GM12878 (cell line): ENCODE measurements around the gene THRB. TPM values are rescaled to one million over a fixed set of nuclear protein-coding genes. Genes with fewer than 3 reads are reported as not detected.

Experiments used
- ATAC-seq: fragments of 200-7000 bp; cut with Tn5 transposase; 3 replicates; pipeline ENCODE4 v1.9.1; 2020; ENCODE audit warnings: mild to moderate bottlenecking, moderate library complexity
- BruUV-seq: library from RNA; stranded (reverse); fragments of 400-500 nt; replicated peaks from 2 replicates; lab custom pipeline; 2021; lab: Mats Ljungman, UMichigan
- CTCF ChIA-PET: fragments of 300-600 bp; sonication (Branson Sonifier 250); formaldehyde crosslinking; extraction: SDS; loops from one replicate; lab custom pipeline; 2021; ENCODE audit warnings: inconsistent platforms; lab: Yijun Ruan, JAX
- POLR2A ChIA-PET: fragments of 350-600 bp; formaldehyde crosslinking; extraction: SDS; loops from one replicate; lab custom pipeline; 2021; ENCODE audit warnings: inconsistent platforms; lab: Charles Lee
- RAD21 ChIA-PET: fragments of 300-600 bp; sonication (Branson Sonifier 250); formaldehyde crosslinking; loops from one replicate; lab custom pipeline; 2023; ENCODE audit warnings: antibody characterized with exemption; ENCODE audit not compliant: unreplicated experiment; lab: Charles Lee
- SMC1A ChIA-PET: fragments of 300-600 bp; sonication (Branson Sonifier 250); formaldehyde crosslinking; loops from one replicate; lab custom pipeline; 2023; ENCODE audit not compliant: unreplicated experiment, uncharacterized antibody; lab: Charles Lee
- DNase-seq: peaks from one replicate; pipeline ENCODE4 v3.0.0-alpha.2; 2011; ENCODE audit warnings: low read depth, low spot score
- FAIRE-seq: peaks from 3 replicates; lab custom pipeline; 2011; peaks lifted over from hg19 to GRCh38; lab: Jason Lieb, UNC
- H2AFZ ChIP-seq: 2 replicates; pipeline ENCODE4 v1.6.0; 2011; ENCODE audit warnings: low read depth, low read length, control low read depth; ENCODE audit not compliant: control insufficient read depth
- H3K27ac ChIP-seq: 2 replicates; pipeline ENCODE4 v1.5.1; 2011; ENCODE audit warnings: control low read depth; ENCODE audit not compliant: control insufficient read depth, insufficient read depth
- H3K27me3 ChIP-seq, 2 experiments: replicated peaks in 1 of 2; 2 replicates each; pipeline versions ENCODE4 v1.6.0 to v1.6.1; 2011; ENCODE audit warnings: low read length in 1 of 2; ENCODE audit not compliant: control insufficient read depth in 2 of 2, insufficient read depth in 2 of 2
- H3K36me3 ChIP-seq, 2 experiments: 2 replicates each; pipeline ENCODE4 v1.5.1; 2011; ENCODE audit warnings: low read length in 1 of 2; ENCODE audit not compliant: control insufficient read depth in 2 of 2, insufficient read depth in 2 of 2
- H3K4me1 ChIP-seq: 2 replicates; pipeline ENCODE4 v1.6.1; 2011; ENCODE audit warnings: mild to moderate bottlenecking, low read length, moderate library complexity, mixed read lengths; ENCODE audit not compliant: control insufficient read depth, insufficient read depth
- H3K4me2 ChIP-seq: 2 replicates; pipeline ENCODE4 v1.6.0; 2011; ENCODE audit warnings: control low read depth; ENCODE audit not compliant: control insufficient read depth, insufficient read depth
- H3K4me3 ChIP-seq: fragments of 200-600 bp; sonication (generic); 2 replicates; pipeline ENCODE4 v1.5.1; 2016
- H3K79me2 ChIP-seq: 2 replicates; pipeline ENCODE4 v1.6.0; 2011; ENCODE audit warnings: low read length; ENCODE audit not compliant: control insufficient read depth, insufficient read depth
- H3K9ac ChIP-seq: 2 replicates; pipeline ENCODE4 v1.8.0; 2011; ENCODE audit warnings: low read length, control low read depth, mixed read lengths; ENCODE audit not compliant: control insufficient read depth, insufficient read depth
- H3K9me3 ChIP-seq: replicated peaks from 3 replicates; pipeline ENCODE4 v1.5.1; 2011; ENCODE audit warnings: mild to moderate bottlenecking, low read length; ENCODE audit not compliant: control insufficient read depth, insufficient read depth
- H4K20me1 ChIP-seq: 2 replicates; pipeline ENCODE4 v1.6.0; 2011; ENCODE audit not compliant: control insufficient read depth, insufficient read depth
- ATF3 ChIP-seq: IDR thresholded peaks from 2 replicates; pipeline ENCODE4 v1.6.1; 2011; ENCODE audit warnings: low read depth, mild to moderate bottlenecking, low read length, moderate library complexity, borderline replicate concordance; ENCODE audit errors: extremely low read depth
- CREM ChIP-seq: IDR thresholded peaks from 2 replicates; pipeline ENCODE4 v1.6.1; 2014; ENCODE audit warnings: antibody characterized with exemption, low read depth
- DPF2 ChIP-seq: fragments of 450-650 bp; IDR thresholded peaks from 2 replicates; pipeline ENCODE4 v1.6.1; 2017; ENCODE audit warnings: mild to moderate bottlenecking
- FOS ChIP-seq: IDR thresholded peaks from 3 replicates; pipeline ENCODE4 v1.6.1; 2011; ENCODE audit warnings: borderline replicate concordance; ENCODE audit not compliant: insufficient read length; ENCODE audit errors: extremely low read depth
- NFYA ChIP-seq: IDR thresholded peaks from 2 replicates; pipeline ENCODE4 v1.6.1; 2011; ENCODE audit warnings: low read depth, mild to moderate bottlenecking, low read length, improper control_type of control experiment, borderline replicate concordance
- NKRF ChIP-seq: fragments of 450-650 bp; conservative IDR thresholded peaks from 2 replicates; pipeline ENCODE4 v1.6.1; 2017; ENCODE audit warnings: mild to moderate bottlenecking, moderate library complexity
- PAX5 ChIP-seq: IDR thresholded peaks from 2 replicates; pipeline ENCODE4 v1.6.1; 2011; ENCODE audit warnings: low read depth, low read length, borderline replicate concordance
- SMAD5 ChIP-seq: IDR thresholded peaks from 2 replicates; pipeline ENCODE4 v1.6.1; 2016; ENCODE audit warnings: antibody characterized with exemption, low read depth
- SMARCA5 ChIP-seq: fragments of 450-650 bp; IDR thresholded peaks from 2 replicates; pipeline ENCODE4 v1.6.1; 2017; ENCODE audit warnings: mild to moderate bottlenecking
- ZNF274 ChIP-seq: IDR thresholded peaks from one replicate; pipeline ENCODE4 v1.8.0; 2011; ENCODE audit not compliant: insufficient read length, insufficient read depth
- ZNF384 ChIP-seq: IDR thresholded peaks from 2 replicates; pipeline ENCODE4 v1.6.1; 2012; ENCODE audit warnings: low read depth, mild to moderate bottlenecking, low read length, improper control_type of control experiment, borderline replicate concordance
- ZNF622 ChIP-seq: fragments of 450-650 bp; IDR thresholded peaks from 2 replicates; pipeline ENCODE4 v1.6.1; 2017; ENCODE audit warnings: mild to moderate bottlenecking, inconsistent platforms
- WGBS: methylation state at CpG from one replicate; pipeline ENCODE4 v1.1.6; 2016; ENCODE audit warnings: low lambda C conversion rate; ENCODE audit not compliant: insufficient replicate concordance, insufficient coverage; ENCODE audit errors: missing lambda C conversion rate; 5-methylcytosine and 5-hydroxymethylcytosine counted together
- in situ Hi-C: fragments of 300-500 bp; cut with MboI; formaldehyde crosslinking; loops from 9 replicates; pipeline ENCODE4 v1.14.3; 2018; ENCODE audit warnings: mixed read lengths
- intact Hi-C: fragments of 100-400 bp; cut with micrococcal nuclease; formaldehyde crosslinking; loops from one replicate; pipeline ENCODE4 v1.14.2; 2022; ENCODE audit not compliant: unreplicated experiment
- polyA plus RNA-seq, 11 experiments: library from polyadenylated mRNA; depleted of rRNA in 4 of 11; unstranded in 6 of 11; stranded (reverse) in 5 of 11; fragments of >200 nt; fragmentation: Nextera tagmentation in 4 of 11; fragmentation: Illumina TruSeq in 1 of 11; extraction: Ambion mirVana in 4 of 11; extraction: Trizol in 1 of 11; gene quantifications; 1 replicate in 1 of 11; 2 replicates in 10 of 11; pipeline versions ENCODE4 v1.2.1 to v1.2.3, GENCODE V29; 2011 to 2016; ENCODE audit warnings: inconsistent platforms in 2 of 11, missing spikeins in 2 of 11, low read depth in 1 of 11
- total RNA-seq, 4 experiments: library from RNA; depleted of rRNA in 3 of 4; stranded (reverse); fragments of >200 nt in 3 of 4; fragmentation: Illumina TruSeq in 1 of 4; extraction: Trizol in 1 of 4; gene quantifications; 2 replicates each; pipeline versions ENCODE4 v1.2.1 to v1.2.3, GENCODE V29; 2013 to 2021

Gene THRB
- total and polyA plus RNA-seq, 10 of the 15 experiments (the other 5 are each of a cell fraction or from before 2014, with no cell fraction given), result 0.05 TPM; not detected in 9

GRCh38 chr3:24364359-24364758 lies 130.3 kb downstream of the THRB start:
- FAIRE-seq (no peak), ATAC-seq (no peak), DNase-seq (no peak)
- ChIA-PET SMC1A (interaction anchor here (0.7 kb wide), 1 partner anchor 15 kb away, joined by 3 read pairs; no protein-coding TSS in a partner anchor), POLR2A (no interaction called here)
- no peaks in the 10 kb centered on the region for H4K20me1 ChIP-seq
- H3K9me3 ChIP-seq, result no peaks in the 10 kb centered on the region
- H3K4me2 ChIP-seq, result no peak overlapping the region
- no peak overlapping the region for H2AFZ ChIP-seq
- 0% methylated on average over 1 of the region's 1 CpG for WGBS
- H3K36me3 ChIP-seq, result no peaks in the 10 kb centered on the region
- H3K79me2 ChIP-seq, result no peaks in the 10 kb centered on the region
- no peak for TF ChIP-seq NFYA
- TF ChIP-seq SMAD5, result no peak
- TF ChIP-seq, all 136 proteins: peak for 0
- in situ Hi-C loops (no loop called here), intact Hi-C loops (no loop called here)
- Histone ChIP-seq H3K27ac (no peak overlapping the region), H3K9ac (no peak overlapping the region), H3K4me1 (no peaks in the 10 kb centered on the region), H3K4me3 (no peak overlapping the region), H3K27me3 (no peaks in the 10 kb centered on the region)
- no TSS peak for BruUV-seq
- ChIA-PET CTCF (no interaction called here), RAD21 (no interaction called here)

GRCh38 chr3:24363242-24363641 lies 131.4 kb downstream of the THRB start:
- no peak overlapping the region for H3K27ac ChIP-seq
- H3K79me2 ChIP-seq, result no peaks in the 10 kb centered on the region
- TF ChIP-seq DPF2, result no peak
- TF ChIP-seq FOS, result no peak
- no peak for TF ChIP-seq ZNF274
- TF ChIP-seq ZNF622, result no peak
- TF ChIP-seq SMAD5, result no peak
- TF ChIP-seq SMARCA5, result no peak
- no peak for TF ChIP-seq ATF3
- no peak for TF ChIP-seq ZNF384
- no peak for TF ChIP-seq PAX5
- TF ChIP-seq CREM, result no peak
- TF ChIP-seq NKRF, result no peak
- BruUV-seq, result no TSS peak
- no peaks in the 10 kb centered on the region for H4K20me1 ChIP-seq
- H3K9ac ChIP-seq, result no peak overlapping the region
- H3K27me3 ChIP-seq, result no peaks in the 10 kb centered on the region
- intact Hi-C loops, result no loop called here
- ChIA-PET POLR2A (no interaction called here), CTCF (no interaction called here), SMC1A (no interaction called here), RAD21 (no interaction called here)
- WGBS, result 4% methylated on average over 1 of the region's 1 CpG
- no peaks in the 10 kb centered on the region for H3K36me3 ChIP-seq
- H3K4me3 ChIP-seq, result no peak overlapping the region
- no peak overlapping the region for H3K4me2 ChIP-seq
- H2AFZ ChIP-seq, result no peak overlapping the region
- no peaks in the 10 kb centered on the region for H3K4me1 ChIP-seq
- ATAC-seq (no peak), DNase-seq (no peak), FAIRE-seq (no peak)
- no peaks in the 10 kb centered on the region for H3K9me3 ChIP-seq
- in situ Hi-C loops, result no loop called here
